Inflammatory macrophage (primary cell): ENCODE data around the gene ACTN1.

Experiments used
- DNase-seq, 2 donors: peaks; one replicate each; pipeline ENCODE4 v3.0.0-alpha.2; 2020 to 2022

ACTN1 gene

DNA sequence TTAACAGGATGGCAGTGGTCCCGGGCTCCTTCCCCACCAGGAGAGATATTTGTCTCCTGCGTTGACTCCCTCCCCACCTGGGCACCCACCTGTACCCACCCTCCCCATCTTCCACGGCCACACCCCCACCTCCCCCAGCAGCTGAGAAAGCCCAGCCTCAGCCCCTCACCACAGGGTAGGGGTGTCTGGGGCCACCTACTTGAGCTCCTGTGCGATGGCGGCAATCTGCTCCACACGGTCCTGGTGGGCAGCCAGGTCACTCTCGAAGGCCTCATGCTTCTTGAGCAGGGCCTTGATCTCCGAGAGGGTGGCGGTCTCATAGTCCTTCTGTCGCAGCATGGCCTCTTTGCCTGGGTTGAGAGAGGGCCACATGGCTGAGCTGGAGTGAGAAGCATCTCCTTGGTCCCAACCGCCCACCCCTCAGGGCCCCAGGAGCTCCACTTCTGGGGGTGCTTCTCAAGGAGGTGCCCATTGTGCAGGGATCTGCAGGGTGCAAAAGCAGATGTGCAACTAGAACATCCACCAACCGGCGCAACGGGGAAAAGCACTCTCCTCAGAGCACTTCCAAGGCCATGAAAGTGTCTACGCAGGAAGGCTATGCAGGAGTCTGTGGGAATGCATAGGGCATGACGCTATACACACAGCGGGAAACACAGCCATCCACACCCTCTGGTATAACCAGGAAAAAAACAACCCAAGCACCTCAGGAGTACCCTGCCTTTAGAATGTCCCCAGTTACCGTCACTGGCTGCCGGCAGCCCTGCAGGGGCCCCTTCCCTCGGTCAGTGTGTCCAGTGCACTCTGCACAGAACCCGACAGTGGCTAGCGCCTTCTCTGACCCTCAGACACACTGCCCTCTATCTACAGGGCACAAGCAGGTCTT, 93.6 kb downstream of the ACTN1 start:
- no peak for DNase-seq

DNA sequence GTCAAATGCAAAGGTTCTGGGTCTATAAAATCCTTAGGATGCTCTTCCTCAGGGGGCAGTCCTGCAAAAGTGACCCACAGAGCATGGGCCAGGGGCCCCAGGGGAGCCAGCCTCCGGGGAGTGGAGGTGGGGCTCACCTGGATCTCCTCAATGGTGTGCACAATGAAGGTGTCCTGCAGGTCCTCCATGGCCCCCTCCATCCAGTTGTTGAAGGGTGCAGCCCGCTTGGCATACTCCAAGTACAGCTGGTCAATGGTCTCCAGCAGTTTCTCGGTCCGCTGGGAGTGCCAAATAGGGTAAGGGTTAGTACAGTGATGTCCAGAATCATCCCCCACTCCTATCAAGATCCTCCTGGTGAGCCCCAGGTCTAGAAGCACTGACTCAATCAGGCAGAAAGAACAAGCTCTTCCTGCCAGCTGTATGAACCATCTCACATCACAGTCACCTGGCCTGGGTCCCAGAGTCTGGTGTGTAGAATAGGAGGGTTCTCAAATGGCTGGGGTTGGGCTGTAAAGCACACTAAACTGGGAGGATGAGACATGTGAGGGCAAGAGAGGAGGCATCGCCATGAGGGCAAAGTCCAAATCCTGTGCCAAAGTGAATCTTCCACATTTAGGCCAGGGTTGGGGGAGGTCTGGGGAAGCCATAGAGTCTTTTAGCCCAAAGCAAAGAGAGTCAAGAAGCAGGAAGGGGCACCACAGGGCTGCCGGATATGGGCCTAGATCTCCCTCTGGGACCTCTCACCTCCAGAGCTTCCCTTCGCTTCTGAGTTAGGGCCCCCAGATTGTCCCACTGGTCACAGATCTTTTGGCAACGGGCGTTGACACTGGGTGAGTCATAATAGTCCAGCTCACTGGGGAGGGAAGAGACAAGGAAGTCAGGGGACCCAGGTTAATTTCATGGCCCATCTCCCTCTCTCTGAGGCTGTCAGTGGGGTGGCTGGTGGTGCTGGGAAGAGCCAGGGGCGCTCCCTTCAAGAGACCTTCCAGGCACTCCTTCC, 94.8 kb downstream of the ACTN1 start:
- no peak for DNase-seq

DNA sequence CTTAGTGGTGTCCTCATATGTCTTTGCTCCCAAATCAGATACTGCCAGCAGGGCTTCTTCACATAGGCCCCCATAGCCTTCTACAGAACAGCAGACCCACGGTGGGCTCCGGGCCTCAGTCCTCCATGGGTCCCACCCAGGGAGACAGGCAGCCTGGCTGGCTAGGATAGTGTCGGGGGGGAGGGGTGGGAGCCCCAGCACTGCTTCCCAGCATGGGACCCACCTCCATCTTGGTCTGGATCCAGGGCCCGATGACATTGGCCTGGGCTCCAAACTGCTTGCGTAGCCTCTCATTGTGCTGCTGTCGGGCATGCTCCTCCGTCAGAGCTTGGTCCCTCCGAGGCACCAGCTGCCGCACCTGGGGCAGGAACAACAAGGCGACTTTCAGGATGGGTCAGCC, 96.9 kb downstream of the ACTN1 start:
- DNase-seq: no peak

DNA sequence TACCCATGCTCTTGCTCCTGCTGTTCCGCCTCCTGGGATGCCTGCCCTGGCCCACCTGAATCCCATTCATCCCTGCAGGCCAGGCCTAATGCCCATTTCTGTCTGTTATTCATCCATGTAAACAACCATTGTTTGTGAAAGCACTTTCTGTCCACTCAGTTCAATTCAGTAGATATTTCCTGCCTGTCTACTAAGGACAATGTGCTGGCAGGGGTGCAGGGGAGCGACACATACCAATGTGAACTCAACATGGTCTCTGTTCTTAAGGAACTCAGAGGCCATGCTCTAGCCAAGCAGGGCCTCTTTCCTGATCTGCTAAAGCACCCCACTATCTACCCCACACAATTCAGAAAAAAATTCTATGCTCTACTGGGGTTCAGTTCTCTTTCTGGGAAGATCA, 97.7 kb downstream of the ACTN1 start:
- no peak for DNase-seq

DNA sequence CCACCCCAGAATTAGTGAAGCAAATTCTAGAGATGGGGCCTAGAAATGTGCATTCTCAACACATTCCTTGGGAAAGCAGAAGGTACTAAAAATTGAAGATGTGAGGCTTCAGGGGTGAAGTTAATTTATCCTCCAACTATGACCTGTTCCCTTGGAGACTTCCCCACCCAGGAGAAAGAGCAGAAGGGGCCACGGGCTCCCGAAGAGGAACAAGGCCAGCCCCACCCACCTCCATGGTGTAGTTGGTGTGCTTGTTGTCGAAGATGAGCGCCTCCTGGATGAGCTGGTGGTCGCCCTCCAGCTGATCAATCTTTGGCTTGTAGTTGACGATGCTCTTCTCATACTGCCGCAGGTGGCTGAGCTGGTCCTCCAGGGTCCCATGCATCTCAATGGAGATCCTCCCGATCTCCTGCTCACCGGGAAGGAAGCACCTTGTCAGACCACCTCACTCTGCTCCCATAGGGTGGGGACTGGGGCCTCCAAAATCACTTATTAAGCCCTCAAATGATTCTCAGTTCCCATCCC, 98.5 kb downstream of the ACTN1 start:
- no peak for DNase-seq

DNA sequence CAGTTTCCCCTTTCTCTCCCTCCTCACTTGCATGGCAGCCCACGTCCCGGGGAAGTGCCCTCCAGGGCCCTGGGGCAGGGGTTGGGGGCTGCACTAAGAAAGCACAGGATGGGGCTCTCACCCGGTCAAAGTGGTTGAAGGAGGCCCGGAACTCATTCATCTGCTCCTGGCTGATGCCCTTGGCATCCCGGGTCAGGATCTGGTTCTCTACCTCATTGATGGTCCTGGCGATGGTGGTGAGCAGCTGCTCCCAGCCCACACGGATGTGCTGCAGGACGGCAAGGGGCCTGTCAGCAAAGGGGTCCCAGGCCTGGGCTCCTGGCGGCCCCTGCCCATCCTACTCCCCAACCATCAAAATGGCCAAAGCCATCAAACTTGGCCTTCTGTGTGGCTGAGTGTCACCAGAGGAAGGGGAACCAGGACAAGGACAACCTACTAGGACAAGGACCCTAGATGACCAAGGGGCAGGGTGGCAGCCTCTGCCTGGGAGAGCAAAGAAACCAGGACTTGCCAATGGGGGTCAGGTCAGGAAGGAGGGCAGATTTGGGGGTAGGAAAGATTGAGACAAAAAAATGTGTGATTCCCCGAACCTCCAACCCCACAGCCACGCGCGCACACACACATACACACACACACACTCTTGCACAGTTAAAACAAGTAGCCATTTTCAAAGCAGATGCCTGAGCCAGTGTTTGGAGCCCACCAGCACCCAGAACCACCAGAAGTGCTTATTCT, 99.1 kb downstream of the ACTN1 start:
- DNase-seq: no peak

DNA sequence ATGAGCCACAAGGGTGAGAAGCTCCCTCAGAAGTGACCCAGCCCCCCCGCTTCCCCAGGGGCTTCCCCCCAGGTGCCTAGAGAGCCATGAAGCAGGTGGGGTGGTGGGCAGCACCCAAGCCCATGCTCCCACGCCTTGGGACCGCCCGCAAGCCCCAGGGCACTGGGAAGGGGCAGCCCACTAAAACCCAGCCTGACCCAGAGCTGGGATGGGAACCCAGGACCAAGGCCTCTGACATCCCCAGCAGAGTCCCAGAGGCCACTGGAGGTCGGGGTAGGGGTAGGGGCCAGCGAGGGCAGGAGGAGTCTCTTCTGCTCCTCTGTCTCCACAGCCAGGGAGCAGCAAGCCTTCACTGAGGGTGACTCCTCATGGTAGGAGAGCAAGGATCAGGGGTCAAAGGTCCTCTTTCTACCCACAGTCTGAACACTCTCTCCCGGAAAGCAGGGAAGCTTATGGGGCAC, 99.8 kb downstream of the ACTN1 start:
- DNase-seq: no peak

DNA sequence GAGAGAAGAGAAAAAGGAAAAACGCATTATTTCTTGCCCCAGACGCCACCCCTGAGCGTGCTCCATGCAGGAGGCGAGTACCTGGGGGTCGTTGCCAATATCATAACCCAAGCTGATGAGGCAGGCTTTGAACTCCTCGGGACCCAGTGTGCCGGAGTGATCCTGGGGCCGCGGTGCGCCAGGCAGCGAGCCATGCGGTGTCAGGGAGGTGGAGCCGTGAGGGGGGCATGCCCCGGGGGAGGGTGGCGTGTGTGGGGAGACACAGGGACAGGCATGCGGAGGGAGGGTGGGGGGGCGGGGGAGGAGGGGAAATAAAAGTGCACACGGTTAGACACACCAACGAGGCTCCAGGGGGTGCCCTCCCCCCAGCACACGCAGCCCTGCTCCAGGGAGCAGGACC, 100.2 kb downstream of the ACTN1 start:
- no peak for DNase-seq

DNA sequence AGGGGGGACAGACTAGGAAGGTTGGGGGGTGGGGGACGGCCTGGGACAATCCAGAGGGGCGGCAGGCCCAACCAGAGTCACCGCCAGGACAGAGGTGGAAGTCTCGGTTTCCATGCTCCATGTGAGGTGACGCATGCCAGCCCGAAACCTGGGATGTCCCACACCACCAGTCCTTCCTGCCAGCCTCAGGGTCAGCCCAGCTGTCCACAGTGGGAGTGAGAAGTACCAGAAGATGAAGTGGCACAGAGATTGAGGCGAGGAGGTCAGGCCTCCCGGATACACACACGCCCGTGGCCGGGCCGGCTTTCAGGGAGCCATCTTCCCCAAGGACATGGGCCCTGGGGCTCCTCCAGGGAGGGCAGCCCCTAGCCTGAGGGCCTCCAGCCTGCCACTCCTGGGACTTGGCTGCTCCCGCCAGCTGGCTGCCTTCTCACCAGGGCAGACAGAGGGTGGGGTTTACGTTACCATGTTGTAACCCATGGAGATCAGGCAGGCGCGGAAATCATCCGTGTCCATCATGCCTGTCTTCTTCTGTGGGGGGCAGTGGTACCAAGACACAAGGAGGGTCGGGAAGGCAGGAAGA, 101.0 kb downstream of the ACTN1 start:
- no peak for DNase-seq

DNA sequence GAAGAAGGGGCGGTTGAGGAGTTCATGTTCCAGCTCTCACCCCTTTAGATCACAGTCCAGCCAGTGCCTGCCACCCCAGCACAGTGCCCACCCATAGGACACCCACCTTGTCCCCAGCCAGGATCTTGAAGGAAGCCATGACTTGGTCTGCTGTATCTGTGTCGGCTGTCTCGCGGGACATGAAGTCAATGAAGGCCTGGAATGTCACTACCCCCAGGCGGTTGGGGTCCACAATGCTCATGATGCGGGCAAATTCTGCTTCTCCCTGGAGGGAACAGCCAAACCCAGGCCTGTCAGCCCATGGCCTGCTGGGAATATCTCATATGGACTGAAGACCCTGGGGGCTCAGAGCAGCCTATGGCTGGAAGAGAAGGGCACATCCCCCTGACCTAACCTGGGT, 102.1 kb downstream of the ACTN1 start:
- DNase-seq: no peak

DNA sequence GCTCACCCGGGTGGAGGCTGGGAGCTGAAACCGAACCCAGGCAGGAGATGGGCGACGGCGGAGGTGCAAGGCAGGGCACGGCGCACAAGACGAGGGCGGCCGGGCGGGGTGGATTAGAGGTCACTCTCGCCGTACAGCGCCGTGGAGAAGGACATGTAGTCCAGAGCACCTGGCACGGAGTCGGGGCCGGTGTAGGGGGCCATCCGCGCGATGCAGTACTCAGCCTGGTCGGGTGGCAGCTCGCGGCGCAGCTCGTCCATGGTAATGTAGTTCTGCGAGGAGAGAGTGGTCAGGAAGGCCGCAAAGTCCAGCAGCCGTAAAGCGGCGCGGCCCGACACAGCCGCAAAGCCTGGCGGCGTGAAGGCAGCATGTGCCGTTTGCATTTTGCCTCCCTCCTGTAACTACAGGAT, 104.4 kb downstream of the ACTN1 start:
- peak in 1 of 2 donors; percentile 26 for DNase-seq

DNA sequence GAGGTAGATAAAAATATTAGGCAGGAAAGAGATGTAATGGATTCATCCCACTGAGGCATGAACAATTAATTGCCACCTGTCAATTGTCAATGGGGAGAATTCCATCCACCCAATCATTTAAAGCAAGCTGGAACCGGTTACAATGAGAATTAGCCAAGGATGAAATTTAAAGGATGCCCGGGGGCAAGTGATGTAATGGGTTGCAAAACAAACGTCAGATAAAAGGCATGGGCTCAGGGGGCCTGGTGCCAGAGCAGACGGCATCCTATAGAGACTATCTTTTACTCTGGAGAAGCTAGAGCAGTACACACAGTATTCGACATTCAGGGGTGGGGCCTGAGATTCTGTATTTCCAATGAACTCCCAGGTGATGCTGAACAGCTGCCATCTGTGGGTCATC, 105.7 kb downstream of the ACTN1 start:
- no peak for DNase-seq

DNA sequence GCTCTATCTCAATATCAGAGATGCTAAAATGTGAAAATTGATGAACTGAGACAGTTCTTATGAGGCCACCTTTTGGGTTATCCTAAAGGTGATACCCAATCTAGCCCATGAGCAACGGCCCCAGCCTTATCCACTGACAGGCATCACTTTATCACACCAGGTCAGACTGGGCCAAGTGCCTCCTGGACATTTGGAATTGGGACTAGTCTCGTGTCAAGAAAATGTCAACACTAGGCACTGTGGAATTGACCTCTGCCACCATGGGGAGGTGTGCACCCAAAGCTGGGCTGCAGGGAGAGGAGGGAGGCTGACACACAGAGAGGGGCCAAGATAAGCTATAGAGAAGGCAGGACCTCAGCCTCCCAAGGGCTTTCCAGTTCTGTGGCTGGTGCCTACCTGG, 107.7 kb downstream of the ACTN1 start:
- no peak for DNase-seq

DNA sequence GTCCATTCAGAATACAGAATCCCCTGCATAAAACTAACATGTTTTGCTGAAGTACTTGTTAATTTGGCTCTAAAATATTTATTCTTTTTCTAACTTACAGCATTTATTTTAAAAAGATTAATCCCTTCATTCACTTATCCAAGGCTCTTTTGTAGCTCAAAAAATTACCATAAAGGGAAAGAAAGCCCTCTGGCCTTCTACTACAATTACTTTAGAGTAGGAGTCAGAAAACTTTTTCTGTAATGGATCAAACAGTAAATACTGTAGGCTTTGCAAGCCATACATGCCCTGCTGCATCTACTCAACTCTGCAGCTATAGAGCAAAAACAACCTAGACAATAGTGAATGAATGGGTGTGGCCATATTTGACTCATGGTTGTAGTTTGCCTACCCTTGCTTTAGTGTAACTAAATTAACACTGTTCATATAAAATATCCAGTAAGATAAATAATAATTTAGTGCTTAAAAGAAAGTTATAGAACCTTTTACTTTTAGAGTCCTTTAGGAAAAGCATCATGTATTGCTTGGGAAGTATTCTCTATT, 112.0 kb downstream of the ACTN1 start:
- DNase-seq: no peak

DNA sequence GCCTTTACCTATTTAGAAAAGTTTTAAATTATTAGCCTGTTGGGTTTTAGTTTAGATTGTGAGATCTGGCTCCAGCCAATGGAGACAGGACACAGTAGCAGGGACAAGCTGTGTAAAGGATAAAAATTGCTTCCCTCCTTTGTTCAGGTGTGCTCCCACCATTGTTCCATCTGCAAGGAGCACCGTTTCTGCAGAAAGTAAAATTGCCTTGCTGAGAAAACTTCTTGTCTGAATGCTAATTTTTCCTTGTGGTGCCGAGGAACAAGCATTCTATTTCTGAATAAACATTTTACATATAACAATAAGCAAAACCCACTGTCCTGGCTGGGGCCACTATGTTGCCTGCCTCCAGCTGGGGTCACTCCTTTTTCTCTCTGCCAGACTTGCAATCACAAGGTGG, 113.6 kb downstream of the ACTN1 start:
- DNase-seq: peak in 1 of 2 donors; percentile 14

DNA sequence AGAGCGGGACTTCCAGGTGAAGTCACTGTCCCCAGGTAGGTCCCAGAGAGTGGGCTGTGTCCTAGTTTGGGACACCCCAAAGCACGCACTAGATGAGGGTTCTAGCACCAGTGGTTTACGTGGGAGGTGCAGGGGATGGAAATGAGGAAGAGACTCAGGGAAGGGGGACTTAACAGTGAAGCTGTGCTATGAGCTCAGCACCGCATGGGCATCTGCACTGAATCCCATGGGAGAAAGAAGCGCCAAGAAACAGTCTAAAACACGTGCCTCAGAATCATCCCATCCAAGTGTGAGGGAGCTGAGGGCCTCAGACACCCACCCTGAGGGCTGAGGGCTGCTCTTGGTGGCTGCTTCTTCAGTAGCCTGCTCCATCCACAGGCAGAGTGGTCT, 114.7 kb downstream of the ACTN1 start:
- DNase-seq: peak; percentile 18 to 54

DNA sequence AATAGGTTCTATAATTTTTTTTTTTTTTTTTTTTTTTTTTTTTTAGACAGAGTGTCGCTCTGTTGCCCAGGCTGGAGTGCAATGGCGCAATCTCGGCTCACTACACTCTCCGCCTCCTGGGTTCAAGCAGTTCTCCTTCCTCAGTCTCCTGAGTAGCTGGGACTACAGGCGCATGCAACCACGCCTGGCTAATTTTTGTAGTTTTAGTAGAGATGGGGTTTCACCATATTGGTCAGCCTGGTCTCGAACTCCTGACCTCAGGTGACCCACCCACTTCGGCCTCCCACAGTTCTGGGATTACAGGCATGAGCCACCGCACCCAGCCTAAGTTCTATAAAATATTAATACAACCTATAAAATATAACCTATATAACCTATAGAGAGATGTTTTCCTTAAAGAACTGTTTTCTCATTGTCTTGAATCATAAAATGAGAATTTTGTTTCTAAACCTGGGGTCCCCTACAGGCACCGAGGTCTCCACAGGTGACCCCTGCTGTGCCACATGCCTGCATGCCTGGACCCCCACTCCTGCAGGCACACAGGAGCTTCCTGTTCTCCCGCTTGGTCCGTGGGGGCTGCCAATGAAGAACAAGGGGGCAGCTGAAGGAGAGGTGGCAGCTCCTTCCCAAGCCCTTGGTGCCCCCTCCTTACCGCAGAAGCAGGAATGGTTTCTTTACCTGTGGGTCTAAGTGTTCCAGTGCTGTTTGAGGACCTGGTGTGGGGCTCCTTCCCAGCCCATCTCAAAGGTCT, 115.3 kb downstream of the ACTN1 start:
- peak in 1 of 2 donors; percentile 15 for DNase-seq

DNA sequence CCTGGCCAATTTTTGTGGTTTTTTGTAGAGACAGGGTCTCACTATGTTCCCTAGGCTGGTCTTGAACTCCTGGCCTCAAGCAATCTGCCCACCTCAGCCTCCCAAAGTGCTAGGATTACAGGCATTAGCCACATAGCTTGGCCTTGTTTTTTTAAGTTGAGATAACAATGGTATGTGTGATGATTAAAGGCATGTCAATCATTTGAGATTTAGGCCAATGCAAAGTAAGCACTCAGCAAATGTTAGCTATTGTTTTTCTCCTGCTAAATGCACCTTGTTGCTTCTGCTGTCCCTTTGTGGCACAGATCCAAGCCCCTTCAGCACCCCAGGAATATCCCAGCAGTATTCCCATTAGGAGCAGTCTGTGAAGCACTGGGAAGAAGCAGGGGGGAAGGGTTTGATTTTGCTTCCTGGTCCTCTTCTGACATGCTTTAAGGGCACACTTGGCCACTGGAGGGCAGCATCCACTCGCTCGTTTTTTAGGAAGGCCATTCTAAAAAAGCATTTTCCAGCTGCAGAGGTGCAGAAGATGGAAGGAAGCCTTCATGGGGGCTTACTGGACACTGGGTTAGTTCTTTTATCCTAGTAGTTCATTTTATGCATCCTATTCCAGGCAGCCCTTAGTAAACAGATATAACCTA, 116.0 kb downstream of the ACTN1 start:
- DNase-seq: peak; percentile 78 to 84

DNA sequence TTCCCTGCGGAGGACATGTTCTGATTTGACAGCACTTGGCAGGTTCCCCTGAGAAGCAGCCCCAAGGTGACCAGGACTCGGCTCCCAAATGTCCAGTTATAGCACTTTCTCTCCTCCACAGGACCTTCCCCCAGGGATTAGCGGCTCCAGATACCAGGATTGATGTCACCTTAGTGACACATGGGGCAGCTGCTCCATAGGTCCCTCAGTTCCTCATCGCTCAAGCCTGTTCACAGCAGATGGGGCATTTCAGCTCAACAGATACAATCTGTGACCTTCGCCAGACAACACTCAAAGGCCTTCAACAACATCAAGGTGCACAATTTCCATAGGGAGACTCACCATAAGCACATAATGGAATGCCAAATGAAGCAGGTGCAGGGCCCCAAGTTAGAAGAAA, 118.3 kb downstream of the ACTN1 start:
- no peak for DNase-seq

DNA sequence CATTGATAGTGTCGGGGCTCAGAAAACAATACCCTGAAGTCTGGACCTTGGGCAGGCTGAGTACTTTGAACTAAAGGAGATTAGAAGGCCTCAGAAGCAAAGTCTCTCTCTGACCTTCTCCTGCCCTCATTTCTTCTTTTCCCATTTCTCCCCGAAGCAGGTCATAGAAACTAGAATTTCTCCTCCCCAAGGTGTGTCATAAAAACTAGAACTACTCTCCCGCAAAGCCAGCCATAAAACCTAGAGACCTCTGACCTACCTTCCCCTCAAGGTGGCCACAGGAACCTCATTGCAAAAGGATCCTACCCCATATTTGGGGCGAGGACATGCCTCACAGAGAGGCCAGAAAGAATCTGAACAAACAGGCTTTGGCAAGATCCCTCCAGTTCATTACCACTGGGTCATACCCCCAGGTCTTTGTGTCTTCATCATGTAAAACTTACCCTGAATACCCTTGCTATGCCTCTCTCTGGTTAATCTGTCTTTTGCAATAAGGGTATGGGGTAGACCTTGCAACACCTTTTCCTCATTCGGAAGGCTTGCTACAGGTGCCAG, 121.5 kb downstream of the ACTN1 start:
- DNase-seq: no peak
